ENCODE data around the gene COG7. TPM values are rescaled to one million over a fixed set of nuclear protein-coding genes. Genes with fewer than 3 reads are reported as not detected.
"Not testable (repeated sequence)": the region's sequence is repeated elsewhere in the genome, so short reads cannot be mapped to it uniquely, and the experiment has no call there.

The COG7 gene
- total RNA-seq, 4 donors from 2014 or later: 20.1 to 81.7 (median 50.4) TPM

DNA sequence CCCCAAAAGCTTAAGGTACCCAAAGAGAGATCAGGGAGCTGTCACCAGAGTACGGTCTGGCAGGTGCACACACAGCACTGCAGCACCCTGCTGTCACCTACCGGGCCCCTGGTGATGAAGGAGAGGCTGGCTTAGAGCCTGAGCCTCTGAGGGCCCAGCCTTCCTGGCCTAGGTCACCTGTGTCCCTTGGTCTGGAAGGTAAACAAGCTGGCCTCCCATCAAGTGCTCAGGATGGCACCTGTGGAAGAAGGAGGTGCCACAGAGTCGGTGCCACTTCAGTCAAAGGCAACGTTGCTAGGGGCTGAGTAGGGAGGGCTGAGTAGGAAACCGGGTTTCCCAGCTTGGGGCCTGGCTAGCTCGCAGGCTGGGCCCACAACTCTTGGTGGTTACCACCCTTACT is 70.7 kb downstream of the COG7 start:
- DNase-seq: no peak
- Histone ChIP-seq H3K36me3 (no peaks in the 10 kb centered on the region), H3K4me1 (no peaks in the 10 kb centered on the region), H3K27ac (no peak overlapping the region), H3K27me3 (no peaks in the 10 kb centered on the region), H3K4me3 (no peak overlapping the region), H3K9me3 (no peaks in the 10 kb centered on the region)
- TF ChIP-seq, protein P1, sequence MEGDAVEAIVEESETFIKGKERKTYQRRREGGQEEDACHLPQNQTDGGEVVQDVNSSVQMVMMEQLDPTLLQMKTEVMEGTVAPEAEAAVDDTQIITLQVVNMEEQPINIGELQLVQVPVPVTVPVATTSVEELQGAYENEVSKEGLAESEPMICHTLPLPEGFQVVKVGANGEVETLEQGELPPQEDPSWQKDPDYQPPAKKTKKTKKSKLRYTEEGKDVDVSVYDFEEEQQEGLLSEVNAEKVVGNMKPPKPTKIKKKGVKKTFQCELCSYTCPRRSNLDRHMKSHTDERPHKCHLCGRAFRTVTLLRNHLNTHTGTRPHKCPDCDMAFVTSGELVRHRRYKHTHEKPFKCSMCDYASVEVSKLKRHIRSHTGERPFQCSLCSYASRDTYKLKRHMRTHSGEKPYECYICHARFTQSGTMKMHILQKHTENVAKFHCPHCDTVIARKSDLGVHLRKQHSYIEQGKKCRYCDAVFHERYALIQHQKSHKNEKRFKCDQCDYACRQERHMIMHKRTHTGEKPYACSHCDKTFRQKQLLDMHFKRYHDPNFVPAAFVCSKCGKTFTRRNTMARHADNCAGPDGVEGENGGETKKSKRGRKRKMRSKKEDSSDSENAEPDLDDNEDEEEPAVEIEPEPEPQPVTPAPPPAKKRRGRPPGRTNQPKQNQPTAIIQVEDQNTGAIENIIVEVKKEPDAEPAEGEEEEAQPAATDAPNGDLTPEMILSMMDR (IDR thresholded peaks at IDR 0.05): no peak
- no peak for TF ChIP-seq POLR2A (IDR thresholded peaks at IDR 0.05)

DNA sequence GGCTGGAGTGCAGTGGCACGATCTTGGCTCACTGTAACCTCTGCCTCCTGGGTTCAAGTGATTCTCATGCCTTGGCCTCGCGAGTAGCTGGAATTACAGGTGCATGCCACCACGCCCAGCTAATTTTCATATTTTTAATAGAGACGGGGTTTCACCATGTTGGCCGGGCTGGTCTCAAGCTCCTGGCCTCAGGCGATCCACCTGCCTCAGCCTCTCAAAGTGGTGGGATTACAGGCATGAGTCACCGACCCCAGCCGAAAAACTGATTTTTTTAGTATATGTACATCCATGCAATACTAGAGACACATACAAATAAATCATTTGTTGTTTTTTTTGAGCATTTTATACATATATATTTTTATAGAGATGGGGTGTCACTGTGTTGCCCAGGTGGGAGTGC is 71.3 kb downstream of the COG7 start:
- H3K27me3 ChIP-seq, H3K4me3 ChIP-seq, H3K36me3 ChIP-seq, DNase-seq, H3K9me3 ChIP-seq, H3K27ac ChIP-seq, H3K4me1 ChIP-seq: not testable (repeated sequence)

DNA sequence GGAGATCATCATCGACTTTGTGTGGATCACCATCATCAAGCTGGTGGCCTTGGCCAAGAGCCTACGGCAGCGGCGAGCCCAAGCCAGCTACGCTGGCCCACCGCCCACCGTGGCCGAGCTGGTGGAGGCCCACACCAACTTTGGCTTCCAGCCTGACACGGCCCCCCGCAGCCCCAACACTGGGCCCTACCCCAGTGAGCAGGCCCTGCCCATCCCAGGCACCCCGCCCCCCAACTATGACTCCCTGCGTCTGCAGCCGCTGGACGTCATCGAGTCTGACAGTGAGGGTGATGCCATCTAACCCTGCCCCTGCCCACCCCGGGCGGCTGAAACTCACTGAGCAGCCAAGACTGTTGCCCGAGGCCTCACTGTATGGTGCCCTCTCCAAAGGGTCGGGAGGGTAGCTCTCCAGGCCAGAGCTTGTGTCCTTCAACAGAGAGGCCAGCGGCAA is 72.5 kb downstream of the COG7 start:
- no peak for DNase-seq
- TF ChIP-seq, protein P1 (IDR thresholded peaks at IDR 0.05): no peak
- TF ChIP-seq POLR2A (IDR thresholded peaks at IDR 0.05): no peak
- no peak overlapping the region for H3K4me3 ChIP-seq
- no peaks in the 10 kb centered on the region for H3K4me1 ChIP-seq
- no peaks in the 10 kb centered on the region for H3K9me3 ChIP-seq
- H3K27ac ChIP-seq: no peak overlapping the region
- H3K27me3 ChIP-seq: no peaks in the 10 kb centered on the region
- no peaks in the 10 kb centered on the region for H3K36me3 ChIP-seq

DNA sequence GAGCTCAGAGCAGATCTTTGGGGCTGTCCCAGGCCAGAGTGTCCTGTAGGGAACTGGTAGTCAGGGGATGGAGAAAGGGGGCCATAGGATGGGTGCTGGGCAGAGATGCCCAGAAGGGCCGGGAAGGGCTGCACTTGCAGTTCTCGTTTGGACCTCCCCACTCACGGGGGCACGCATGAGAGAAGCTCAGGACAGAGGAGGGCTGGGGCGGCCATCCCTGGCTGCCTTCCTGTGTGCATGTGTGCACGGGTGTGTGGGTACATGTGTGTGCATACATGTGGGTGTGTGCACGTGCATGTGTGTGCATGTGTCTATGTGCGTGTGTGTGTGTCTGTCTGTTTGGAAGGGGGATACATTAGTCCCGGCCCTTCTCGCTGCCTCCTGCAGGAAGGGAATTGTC is 73.3 kb downstream of the COG7 start:
- Histone ChIP-seq H3K9me3 (no peaks in the 10 kb centered on the region), H3K27ac (no peak overlapping the region), H3K27me3 (no peaks in the 10 kb centered on the region), H3K4me1 (no peaks in the 10 kb centered on the region), H3K4me3 (no peak overlapping the region), H3K36me3 (no peaks in the 10 kb centered on the region)
- no peak for DNase-seq
- TF ChIP-seq POLR2A (IDR thresholded peaks at IDR 0.05): no peak
- TF ChIP-seq, protein P1 (IDR thresholded peaks at IDR 0.05): no peak

DNA sequence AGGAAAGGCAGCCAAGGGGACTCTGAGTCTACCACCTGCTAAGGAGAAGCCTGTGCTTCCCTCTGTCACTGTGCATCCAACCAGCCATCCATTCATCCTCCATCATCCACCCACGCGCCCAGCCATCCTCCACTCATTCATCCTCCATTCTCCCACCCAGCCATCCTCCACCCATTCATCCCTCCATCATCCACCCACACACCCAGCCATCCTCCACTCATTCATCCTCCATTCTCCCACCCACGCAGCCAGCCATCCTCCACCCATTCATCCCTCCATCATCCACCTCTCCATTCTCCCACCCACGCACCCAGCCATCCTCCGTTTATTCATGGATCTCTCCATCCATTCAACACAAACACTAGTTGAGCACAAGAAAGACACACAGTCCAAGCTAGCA is 74.1 kb downstream of the COG7 start:
- H3K4me1 ChIP-seq: no peaks in the 10 kb centered on the region
- H3K27me3 ChIP-seq: no peaks in the 10 kb centered on the region
- no peak for DNase-seq
- H3K9me3 ChIP-seq: no peaks in the 10 kb centered on the region
- TF ChIP-seq POLR2A (IDR thresholded peaks at IDR 0.05): no peak
- TF ChIP-seq, protein P1 (IDR thresholded peaks at IDR 0.05): no peak
- H3K27ac ChIP-seq: no peak overlapping the region
- H3K36me3 ChIP-seq: no peaks in the 10 kb centered on the region
- H3K4me3 ChIP-seq: no peak overlapping the region

DNA sequence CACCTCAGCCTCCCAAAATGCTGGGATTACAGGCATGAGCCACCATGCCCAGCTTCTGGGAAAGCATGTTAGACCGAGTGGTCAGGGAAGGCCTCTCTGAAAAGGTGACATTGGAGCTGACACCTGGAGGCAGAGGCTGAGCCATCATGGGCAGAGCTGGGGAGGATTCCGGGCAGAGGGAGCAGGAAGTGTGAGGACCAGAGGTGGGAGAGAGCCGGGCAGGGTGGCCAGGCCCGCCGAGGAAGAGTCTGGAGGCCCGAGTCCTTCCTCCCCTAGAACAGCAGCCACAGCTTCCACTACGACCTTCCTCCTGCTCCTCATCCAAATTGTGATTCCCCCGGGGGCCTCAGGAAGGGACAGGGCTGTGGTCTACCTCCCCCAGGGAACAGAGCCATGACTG is 74.7 kb downstream of the COG7 start:
- H3K27me3 ChIP-seq: no peaks in the 10 kb centered on the region
- H3K36me3 ChIP-seq: no peaks in the 10 kb centered on the region
- no peak for DNase-seq
- no peaks in the 10 kb centered on the region for H3K4me1 ChIP-seq
- no peaks in the 10 kb centered on the region for H3K9me3 ChIP-seq
- no peak overlapping the region for H3K4me3 ChIP-seq
- H3K27ac ChIP-seq: no peak overlapping the region
- TF ChIP-seq POLR2A (IDR thresholded peaks at IDR 0.05): no peak
- TF ChIP-seq, protein P1 (IDR thresholded peaks at IDR 0.05): no peak

Data from Peyer's patch (tissue), 4 donors.